ENCODE results near the gene KRTAP4-1. TPM values are rescaled to one million over a fixed set of nuclear protein-coding genes. Genes with fewer than 3 reads are reported as not detected.

Gene KRTAP4-1
- polyA plus RNA-seq, 1 of the 3 experiments (the other 2 are of a cell fraction), result not detected

- Histone ChIP-seq H3K9me2 (no peaks in the 10 kb centered on the region), H3K79me2 (ENCODE audit: insufficient read depth) (no peaks in the 10 kb centered on the region), H2AFZ (ENCODE audit: low read depth) (no peak overlapping the region), H3K27me3 (ENCODE audit: insufficient read depth) (peaks cover under 1% of the 10 kb centered on the region; the same call in 1 of the 2 replicates), H3F3A (replicated peaks; ENCODE audit: insufficient read depth) (no peaks in the 10 kb centered on the region), H3K36me3 (replicated peaks in 1 of 2; ENCODE audit: control insufficient read depth in 1 of 2, insufficient read depth in 2 of 2, low read length in 1 of 2) (no peaks in the 10 kb centered on the region), H3K4me3 (ENCODE audit: low read depth in 2 of 2, low read length in 1 of 2) (no peak overlapping the region), H4K20me1 (ENCODE audit: insufficient read depth) (no peaks in the 10 kb centered on the region), H3K9ac (no peak overlapping the region), H3K27ac (ENCODE audit: low read depth in 2 of 2, low read length in 1 of 2) (no peak overlapping the region), H3K4me1 (ENCODE audit: control insufficient read depth in 1 of 2, insufficient read depth in 2 of 2, low read depth in 1 of 2, low read length in 1 of 2) (no peaks in the 10 kb centered on the region), H3K4me2 (no peak overlapping the region), H3K9me3 (no peaks in the 10 kb centered on the region)
- TF ChIP-seq MEF2A (IDR thresholded peaks at IDR 0.05; ENCODE audit: borderline replicate concordance, low read depth), result no peak
- no peak for TF ChIP-seq MAX (IDR thresholded peaks at IDR 0.05; ENCODE audit: low read depth)
- TF ChIP-seq FOXM1 (IDR thresholded peaks at IDR 0.05; ENCODE audit: low read depth), result no peak
- TF ChIP-seq NFIC (IDR thresholded peaks at IDR 0.05; ENCODE audit: borderline replicate concordance), result no peak
- TF ChIP-seq FOSL2 (IDR thresholded peaks at IDR 0.05; ENCODE audit: borderline replicate concordance, low read depth), result no peak
- no peak for TF ChIP-seq JUND (IDR thresholded peaks at IDR 0.05)
- TF ChIP-seq TCF12 (IDR thresholded peaks at IDR 0.05), result no peak
- CTCF ChIA-PET, result no interaction called here
- no peak for DNase-seq
- WGBS (ENCODE audit: low lambda C conversion rate), result 6% methylated on average over 2 of the region's 2 CpGs
- POLR2A ChIA-PET, result no interaction called here
Measured at GRCh38 chr17:41223821-41224220, 39.1 kb upstream of the KRTAP4-1 start.

GRCh38 chr17:41215681-41216080 is 31.0 kb upstream of the KRTAP4-1 start:
- Histone ChIP-seq H3F3A (replicated peaks; ENCODE audit: insufficient read depth) (no peaks in the 10 kb centered on the region), H3K27me3 (ENCODE audit: insufficient read depth) (peaks cover 44% of the 10 kb centered on the region; the same call in 1 of the 2 replicates), H2AFZ (ENCODE audit: low read depth) (no peak overlapping the region), H3K9me2 (no peaks in the 10 kb centered on the region), H3K79me2 (ENCODE audit: insufficient read depth) (no peaks in the 10 kb centered on the region), H3K36me3 (replicated peaks in 1 of 2; ENCODE audit: control insufficient read depth in 1 of 2, insufficient read depth in 2 of 2, low read length in 1 of 2) (no peaks in the 10 kb centered on the region), H3K27ac (ENCODE audit: low read depth in 2 of 2, low read length in 1 of 2) (no peak overlapping the region), H3K9ac (no peak overlapping the region), H3K4me1 (ENCODE audit: control insufficient read depth in 1 of 2, insufficient read depth in 2 of 2, low read depth in 1 of 2, low read length in 1 of 2) (no peaks in the 10 kb centered on the region), H3K4me2 (no peak overlapping the region), H3K9me3 (no peaks in the 10 kb centered on the region), H3K4me3 (ENCODE audit: low read depth in 2 of 2, low read length in 1 of 2) (no peak overlapping the region), H4K20me1 (ENCODE audit: insufficient read depth) (no peaks in the 10 kb centered on the region)
- CTCF ChIA-PET, result no interaction called here
- WGBS (ENCODE audit: low lambda C conversion rate), result 18% methylated on average over 1 of the region's 1 CpG
- TF ChIP-seq RFX5 (IDR thresholded peaks at IDR 0.05; ENCODE audit: low read length), result no peak
- TF ChIP-seq FOXM1 (IDR thresholded peaks at IDR 0.05; ENCODE audit: low read depth), result no peak
- no peak for TF ChIP-seq MAX (IDR thresholded peaks at IDR 0.05; ENCODE audit: low read depth)
- no peak for DNase-seq
- POLR2A ChIA-PET, result no interaction called here

GRCh38 chr17:41212524-41213169 is 27.9 kb upstream of the KRTAP4-1 start:
- Histone ChIP-seq H3K4me3 (ENCODE audit: low read depth in 2 of 2, low read length in 1 of 2) (no peak overlapping the region), H3F3A (replicated peaks; ENCODE audit: insufficient read depth) (no peaks in the 10 kb centered on the region), H3K9me3 (no peaks in the 10 kb centered on the region), H3K4me1 (ENCODE audit: control insufficient read depth in 1 of 2, insufficient read depth in 2 of 2, low read depth in 1 of 2, low read length in 1 of 2) (no peaks in the 10 kb centered on the region), H3K9ac (no peak overlapping the region), H3K4me2 (no peak overlapping the region), H3K27me3 (ENCODE audit: insufficient read depth) (peaks cover 46% of the 10 kb centered on the region; the same call in 1 of the 2 replicates), H3K9me2 (0 out of 2 replicates have a peak, but pooled peaks cover 6% of the 10 kb centered on the region), H3K36me3 (replicated peaks in 1 of 2; ENCODE audit: control insufficient read depth in 1 of 2, insufficient read depth in 2 of 2, low read length in 1 of 2) (peaks cover 0 to 3% of the 10 kb centered on the region in 2 experiments), H2AFZ (ENCODE audit: low read depth) (no peak overlapping the region), H3K27ac (ENCODE audit: low read depth in 2 of 2, low read length in 1 of 2) (no peak overlapping the region), H3K79me2 (ENCODE audit: insufficient read depth) (no peaks in the 10 kb centered on the region), H4K20me1 (ENCODE audit: insufficient read depth) (no peaks in the 10 kb centered on the region)
- 12% methylated on average over 2 of the region's 7 CpGs for WGBS (ENCODE audit: low lambda C conversion rate)
- ChIA-PET POLR2A (no interaction called here), CTCF (no interaction called here)
- no peak for DNase-seq
- TF ChIP-seq NRF1 (IDR thresholded peaks at IDR 0.05; ENCODE audit: low read depth, low read length) (no peak), CHD2 (IDR thresholded peaks at IDR 0.05; ENCODE audit: low read length, partially characterized antibody) (no peak), GABPA (IDR thresholded peaks at IDR 0.05; ENCODE audit: low read depth) (no peak), IRF3 (IDR thresholded peaks at IDR 0.05; ENCODE audit: low read depth, low read length) (no peak), RCOR1 (IDR thresholded peaks at IDR 0.05; ENCODE audit: low read length) (no peak), SMC3 (IDR thresholded peaks at IDR 0.05; ENCODE audit: low read depth, low read length) (no peak), PBX3 (IDR thresholded peaks at IDR 0.05) (no peak), ELF1 (IDR thresholded peaks at IDR 0.05) (no peak), MXI1 (IDR thresholded peaks at IDR 0.05; ENCODE audit: low read depth, low read length) (no peak), REST (IDR thresholded peaks at IDR 0.05; ENCODE audit: low read depth, low read length) (no peak)

Data from SK-N-SH (cell line).